Vagina (tissue), 2 donors: Measurements from ENCODE around the gene SPAG6.

Experiments
- POLR2A ChIP-seq, 2 donors: fragments of 450-650 bp; IDR thresholded peaks; one replicate each; pipeline ENCODE4 v1.6.1; 2017; ENCODE audit warnings: antibody characterized with exemption in 2 of 2, mild to moderate bottlenecking in 2 of 2, moderate library complexity in 2 of 2
- POLR2AphosphoS5 ChIP-seq, 2 donors: sonication (generic); formaldehyde crosslinking; IDR thresholded peaks; one replicate each; pipeline ENCODE4 v1.9.0; 2017; ENCODE audit warnings: antibody characterized with exemption in 2 of 2, mild to moderate bottlenecking in 2 of 2, low read depth in 1 of 2; ENCODE audit not compliant: insufficient read depth in 1 of 2
- TF ChIP-seq, protein P1 (sequence below), 3 experiments: fragments of 450-650 bp in 2 of 3; fragments of 200-600 bp in 1 of 3; sonication (generic) in 1 of 3; IDR thresholded peaks; one replicate each; pipeline ENCODE4 v1.5.1; 2017 to 2019; ENCODE audit warnings: antibody characterized with exemption in 3 of 3, mild to moderate bottlenecking in 2 of 3, moderate library complexity in 2 of 3

DNA sequence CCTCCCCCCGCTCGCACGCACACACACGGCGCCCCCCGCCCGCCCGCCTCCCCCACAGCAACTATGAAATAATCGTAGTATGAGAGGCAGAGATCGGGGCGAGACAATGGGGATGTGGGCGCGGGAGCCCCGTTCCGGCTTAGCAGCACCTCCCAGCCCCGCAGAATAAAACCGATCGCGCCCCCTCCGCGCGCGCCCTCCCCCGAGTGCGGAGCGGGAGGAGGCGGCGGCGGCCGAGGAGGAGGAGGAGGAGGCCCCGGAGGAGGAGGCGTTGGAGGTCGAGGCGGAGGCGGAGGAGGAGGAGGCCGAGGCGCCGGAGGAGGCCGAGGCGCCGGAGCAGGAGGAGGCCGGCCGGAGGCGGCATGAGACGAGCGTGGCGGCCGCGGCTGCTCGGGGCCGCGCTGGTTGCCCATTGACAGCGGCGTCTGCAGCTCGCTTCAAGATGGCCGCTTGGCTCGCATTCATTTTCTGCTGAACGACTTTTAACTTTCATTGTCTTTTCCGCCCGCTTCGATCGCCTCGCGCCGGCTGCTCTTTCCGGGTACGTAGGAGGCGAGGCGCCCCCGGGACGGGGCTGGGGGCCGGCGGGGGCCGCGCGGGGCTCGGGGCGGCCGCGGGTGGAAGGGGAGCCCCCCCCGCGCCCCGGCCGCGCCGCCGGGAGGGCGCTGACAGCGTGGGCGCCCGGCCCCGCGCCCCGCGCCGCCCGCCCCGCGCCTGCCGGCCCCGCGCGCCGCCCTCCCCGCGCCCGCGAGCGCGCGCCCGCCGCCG, 24.0 kb upstream of the SPAG6 start:
- TF ChIP-seq POLR2AphosphoS5 (IDR thresholded peaks at IDR 0.05; ENCODE audit: insufficient read depth in 1 of 2, low read depth in 1 of 2), result peak in 1 of 2 donors; percentile 46
- TF ChIP-seq, protein P1, sequence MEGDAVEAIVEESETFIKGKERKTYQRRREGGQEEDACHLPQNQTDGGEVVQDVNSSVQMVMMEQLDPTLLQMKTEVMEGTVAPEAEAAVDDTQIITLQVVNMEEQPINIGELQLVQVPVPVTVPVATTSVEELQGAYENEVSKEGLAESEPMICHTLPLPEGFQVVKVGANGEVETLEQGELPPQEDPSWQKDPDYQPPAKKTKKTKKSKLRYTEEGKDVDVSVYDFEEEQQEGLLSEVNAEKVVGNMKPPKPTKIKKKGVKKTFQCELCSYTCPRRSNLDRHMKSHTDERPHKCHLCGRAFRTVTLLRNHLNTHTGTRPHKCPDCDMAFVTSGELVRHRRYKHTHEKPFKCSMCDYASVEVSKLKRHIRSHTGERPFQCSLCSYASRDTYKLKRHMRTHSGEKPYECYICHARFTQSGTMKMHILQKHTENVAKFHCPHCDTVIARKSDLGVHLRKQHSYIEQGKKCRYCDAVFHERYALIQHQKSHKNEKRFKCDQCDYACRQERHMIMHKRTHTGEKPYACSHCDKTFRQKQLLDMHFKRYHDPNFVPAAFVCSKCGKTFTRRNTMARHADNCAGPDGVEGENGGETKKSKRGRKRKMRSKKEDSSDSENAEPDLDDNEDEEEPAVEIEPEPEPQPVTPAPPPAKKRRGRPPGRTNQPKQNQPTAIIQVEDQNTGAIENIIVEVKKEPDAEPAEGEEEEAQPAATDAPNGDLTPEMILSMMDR (IDR thresholded peaks at IDR 0.05), result no peak
- no peak for TF ChIP-seq POLR2A (IDR thresholded peaks at IDR 0.05)
